HG03571 (cell line): ENCODE data around the gene MAPK8IP1.
"Not testable (repeated sequence)": the region's sequence is repeated elsewhere in the genome, so short reads cannot be mapped to it uniquely, and the experiment has no call there.

Source experiments
- ATAC-seq: cut with Tn5 transposase; IDR thresholded peaks from one replicate; pipeline ENCODE4 v1.9.1; 2021; ENCODE audit not compliant: unreplicated experiment

Gene MAPK8IP1

GRCh38 chr11:45889555-45889954 lies 4.1 kb downstream of the MAPK8IP1 start:
- ATAC-seq = no peak

GRCh38 chr11:45889966-45890365 lies 4.5 kb downstream of the MAPK8IP1 start:
- ATAC-seq = no peak

- ATAC-seq = no peak
Measured at GRCh38 chr11:45890886-45891550, 5.6 kb downstream of the MAPK8IP1 start.

GRCh38 chr11:45892856-45893255 lies 7.4 kb downstream of the MAPK8IP1 start:
- ATAC-seq = no peak

- ATAC-seq = no peak
Measured at GRCh38 chr11:45894555-45895247, 9.2 kb downstream of the MAPK8IP1 start.

- ATAC-seq = no peak
Measured at GRCh38 chr11:45895553-45896259, 10.3 kb downstream of the MAPK8IP1 start.

- no peak for ATAC-seq
Measured at GRCh38 chr11:45896422-45896984, 11.1 kb downstream of the MAPK8IP1 start.

GRCh38 chr11:45897556-45897955 lies 12.1 kb downstream of the MAPK8IP1 start:
- no peak for ATAC-seq

GRCh38 chr11:45899086-45899447 lies 13.6 kb downstream of the MAPK8IP1 start:
- ATAC-seq = no peak

- peak; percentile 46 for ATAC-seq
Measured at GRCh38 chr11:45899448-45900174, 14.2 kb downstream of the MAPK8IP1 start.

GRCh38 chr11:45900175-45900800 lies 14.8 kb downstream of the MAPK8IP1 start:
- not testable (repeated sequence) for ATAC-seq

GRCh38 chr11:45900916-45901617 lies 15.6 kb downstream of the MAPK8IP1 start:
- no peak for ATAC-seq

GRCh38 chr11:45901626-45902025 lies 16.2 kb downstream of the MAPK8IP1 start:
- no peak for ATAC-seq

GRCh38 chr11:45902452-45903380 lies 17.3 kb downstream of the MAPK8IP1 start:
- ATAC-seq = no peak

GRCh38 chr11:45904309-45904915 lies 19.0 kb downstream of the MAPK8IP1 start:
- ATAC-seq = no peak

- no peak for ATAC-seq
Measured at GRCh38 chr11:45905095-45905494, 19.6 kb downstream of the MAPK8IP1 start.

GRCh38 chr11:45905576-45905975 lies 20.1 kb downstream of the MAPK8IP1 start:
- not testable (repeated sequence) for ATAC-seq

- no peak for ATAC-seq
Measured at GRCh38 chr11:45906096-45906682, 20.7 kb downstream of the MAPK8IP1 start.
